PC-9 (cell line): Measurements from ENCODE around the gene ST7.

Experiments
- CTCF ChIP-seq: fragments of 200-600 bp; sonication (generic); conservative IDR thresholded peaks from 2 replicates; pipeline ENCODE4 v1.6.1; 2017; ENCODE audit warnings: mixed run types, antibody characterized with exemption, mild to moderate bottlenecking, moderate library complexity
- EZH2 ChIP-seq: fragments of 200-600 bp; sonication (generic); IDR thresholded peaks from 2 replicates; pipeline ENCODE4 v1.8.0; 2017; ENCODE audit warnings: antibody characterized with exemption, low read depth

- TF ChIP-seq EZH2 (no peak), CTCF (no peak)
Measured at GRCh38 chr7:117008886-117009531, 55.7 kb downstream of the ST7 start.
